IMR-90 (cell line): ENCODE measurements around the gene MMP27. TPM values are rescaled to one million over a fixed set of nuclear protein-coding genes. Genes with fewer than 3 reads are reported as not detected.

Source experiments
- ATAC-seq: fragments of 200-7000 bp; cut with Tn5 transposase; 2 replicates; pipeline ENCODE4 v1.9.1; 2020; ENCODE audit warnings: low read depth, mild to moderate bottlenecking, moderate library complexity
- BruUV-seq: library from RNA; stranded (reverse); fragments of 400-500 nt; replicated peaks from 2 replicates; lab custom pipeline; 2021; lab: Mats Ljungman, UMichigan
- CTCF ChIA-PET: fragments of 300-600 bp; formaldehyde crosslinking; extraction: SDS; loops from one replicate; lab custom pipeline; 2021; ENCODE audit warnings: antibody characterized with exemption; lab: Yijun Ruan, JAX
- POLR2A ChIA-PET: fragments of 300-600 bp; sonication (Branson Sonifier 250); formaldehyde crosslinking; loops from one replicate; lab custom pipeline; 2022; ENCODE audit warnings: antibody characterized with exemption; ENCODE audit not compliant: unreplicated experiment; lab: Charles Lee
- DNase-seq: peaks from one replicate; pipeline ENCODE4 v3.0.0; 2013
- H2AFZ ChIP-seq: replicated peaks from 2 replicates; pipeline ENCODE3; 2013; ENCODE audit warnings: low read length, mild to moderate bottlenecking; ENCODE audit not compliant: poor library complexity
- H2AK5ac ChIP-seq: 2 replicates; pipeline ENCODE4 v1.6.1; 2013; ENCODE audit warnings: low read depth, low read length, inconsistent platforms
- H2AK9ac ChIP-seq: replicated peaks from 2 replicates; pipeline ENCODE3; 2013; ENCODE audit warnings: mild to moderate bottlenecking, low read depth, low read length, moderate library complexity; ENCODE audit not compliant: poor library complexity
- H2BK120ac ChIP-seq: 2 replicates; pipeline ENCODE4 v1.6.1; 2013; ENCODE audit warnings: low read depth, low read length, inconsistent platforms
- H2BK15ac ChIP-seq: 3 replicates; pipeline ENCODE4 v1.6.1; 2013; ENCODE audit warnings: low read depth, low read length, inconsistent platforms
- H2BK20ac ChIP-seq: 2 replicates; pipeline ENCODE4 v1.6.1; 2013; ENCODE audit warnings: low read depth, mild to moderate bottlenecking, inconsistent platforms, low read length, moderate library complexity
- H2BK5ac ChIP-seq: 2 replicates; pipeline ENCODE4 v1.6.1; 2013; ENCODE audit warnings: mild to moderate bottlenecking, low read depth, low read length, inconsistent platforms; ENCODE audit not compliant: poor library complexity, severe bottlenecking
- H3K14ac ChIP-seq: replicated peaks from 2 replicates; pipeline ENCODE4 v1.6.1; 2013; ENCODE audit warnings: low read depth, low read length, inconsistent platforms
- H3K18ac ChIP-seq: 2 replicates; pipeline ENCODE4 v1.6.1; 2013; ENCODE audit warnings: low read depth, low read length, control low read depth
- H3K23ac ChIP-seq: 2 replicates; pipeline ENCODE4 v1.6.1; 2013; ENCODE audit warnings: low read depth, low read length, inconsistent platforms
- H3K27ac ChIP-seq: 2 replicates; pipeline ENCODE4 v1.5.1; 2013; ENCODE audit warnings: mild to moderate bottlenecking, control low read depth, low read length; ENCODE audit not compliant: insufficient read depth
- H3K27me3 ChIP-seq: 2 replicates; pipeline ENCODE4 v1.6.1; 2013; ENCODE audit warnings: low read length; ENCODE audit not compliant: control insufficient read depth, insufficient read depth
- H3K36me3 ChIP-seq: 2 replicates; pipeline ENCODE4 v1.6.1; 2013; ENCODE audit warnings: low read length, mixed read lengths; ENCODE audit not compliant: control insufficient read depth, insufficient read depth
- H3K4ac ChIP-seq: 2 replicates; pipeline ENCODE4 v1.6.1; 2013; ENCODE audit warnings: low read depth, low read length, inconsistent platforms
- H3K4me1 ChIP-seq: 2 replicates; pipeline ENCODE4 v1.6.1; 2013; ENCODE audit warnings: low read length, mixed read lengths; ENCODE audit not compliant: control insufficient read depth, insufficient read depth
- H3K4me2 ChIP-seq: 2 replicates; pipeline ENCODE4 v1.6.1; 2013; ENCODE audit warnings: low read depth, mild to moderate bottlenecking, control low read depth, low read length, moderate library complexity
- H3K4me3 ChIP-seq: 2 replicates; pipeline ENCODE4 v1.5.1; 2013; ENCODE audit warnings: low read depth, mild to moderate bottlenecking, control low read depth, low read length, moderate library complexity; ENCODE audit not compliant: insufficient read depth
- H3K56ac ChIP-seq: 2 replicates; pipeline ENCODE4 v1.6.1; 2013; ENCODE audit warnings: low read length, inconsistent platforms; ENCODE audit not compliant: insufficient read depth; ENCODE audit errors: extremely low read depth
- H3K79me1 ChIP-seq, 2 experiments: 2 replicates each; pipeline ENCODE4 v1.6.1; 2013; ENCODE audit warnings: low read length in 2 of 2, inconsistent platforms in 1 of 2, low read depth in 1 of 2
- H3K9ac ChIP-seq: 2 replicates; pipeline ENCODE4 v1.6.1; 2013; ENCODE audit warnings: low read depth, low read length, control low read depth
- H3K9me1 ChIP-seq: 2 replicates; pipeline ENCODE4 v1.6.1; 2013; ENCODE audit warnings: low read length, inconsistent platforms; ENCODE audit not compliant: insufficient read depth
- H3K9me3 ChIP-seq: 2 replicates; pipeline ENCODE4 v1.6.1; 2013; ENCODE audit warnings: low read length; ENCODE audit not compliant: control insufficient read depth, insufficient read depth
- H4K20me1 ChIP-seq: 2 replicates; pipeline ENCODE4 v1.6.1; 2013; ENCODE audit warnings: low read length, inconsistent platforms; ENCODE audit not compliant: insufficient read depth
- H4K5ac ChIP-seq: 2 replicates; pipeline ENCODE4 v1.6.1; 2013; ENCODE audit warnings: mild to moderate bottlenecking, low read depth, low read length, control low read depth
- H4K8ac ChIP-seq, 2 experiments: 2 replicates each; pipeline ENCODE4 v1.6.1; 2013; ENCODE audit warnings: low read depth in 2 of 2, low read length in 2 of 2, control low read depth in 1 of 2, inconsistent platforms in 1 of 2
- H4K91ac ChIP-seq: 2 replicates; pipeline ENCODE4 v1.6.1; 2013; ENCODE audit warnings: low read depth, low read length, inconsistent platforms; ENCODE audit not compliant: insufficient read depth
- CEBPB ChIP-seq: IDR thresholded peaks from 2 replicates; pipeline ENCODE4 v1.6.1; 2012; ENCODE audit warnings: low read depth, low read length, improper control_type of control experiment
- NFE2L2 ChIP-seq: fragments of 150-350 bp; IDR thresholded peaks from 2 replicates; pipeline ENCODE4 v1.6.1; 2016; ENCODE audit warnings: low read depth, mild to moderate bottlenecking, low read length
- RAD21 ChIP-seq: IDR thresholded peaks from 2 replicates; pipeline ENCODE4 v1.6.1; 2012; ENCODE audit warnings: low read length, improper control_type of control experiment
- SMC3 ChIP-seq: fragments of 150-350 bp; IDR thresholded peaks from 2 replicates; pipeline ENCODE4 v1.6.1; 2016; ENCODE audit warnings: low read depth, mild to moderate bottlenecking, antibody characterized with exemption, low read length, moderate library complexity
- WGBS, 2 experiments: methylation state at CpG; one replicate each; pipeline versions ENCODE4 v1.1.5 to v1.1.7; 2013; ENCODE audit warnings: missing lambda C conversion rate in 2 of 2; ENCODE audit not compliant: insufficient read length in 1 of 2; ENCODE audit errors: extremely low coverage in 2 of 2; 5-methylcytosine and 5-hydroxymethylcytosine counted together
- dilution Hi-C: fragments of 300-500 bp; cut with HindIII; formaldehyde crosslinking; loops from one replicate; pipeline ENCODE4 v1.14.3; 2018; ENCODE audit warnings: low sequenced_read_pairs; ENCODE audit not compliant: unreplicated experiment
- in situ Hi-C: fragments of 300-500 bp; cut with MboI; formaldehyde crosslinking; loops from 3 replicates; pipeline ENCODE4 v1.14.3; 2019; ENCODE audit warnings: low sequenced_read_pairs, inconsistent platforms, mixed read lengths
- intact Hi-C: fragments of 100-400 bp; cut with micrococcal nuclease; formaldehyde crosslinking; loops from 2 replicates; pipeline ENCODE4 v1.10.0; 2022
- polyA plus RNA-seq, 3 experiments: library from polyadenylated mRNA; depleted of rRNA; stranded (reverse); fragments of >200 nt; gene quantifications; 2 replicates each; pipeline ENCODE4 v1.2.3, GENCODE V29; 2012; ENCODE audit warnings: low replicate concordance in 1 of 3
- total RNA-seq: library from RNA; depleted of rRNA; stranded (reverse); fragments of >200 nt; gene quantifications from 2 replicates; pipeline ENCODE4 v1.2.3, GENCODE V29; 2012

The MMP27 gene
- total and polyA plus RNA-seq, 2 of the 4 experiments (the other 2 are of a cell fraction): not detected

- no peaks in the 10 kb centered on the region for H3K36me3 ChIP-seq
- H3K4me2 ChIP-seq: no peak overlapping the region
- H3K9me1 ChIP-seq: no peaks in the 10 kb centered on the region; the same call in 1 of the 2 replicates
- no peak overlapping the region for H2BK20ac ChIP-seq
- 100% methylated on average over 2 of the region's 3 CpGs; no CpG with 5 or more reads in 1 of the 2 experiments for WGBS, 2 experiments
- no peak overlapping the region for H3K4me3 ChIP-seq
- ATAC-seq (no peak), DNase-seq (no peak)
- H2AFZ ChIP-seq: no peak overlapping the region
- ChIA-PET CTCF (no interaction called here), POLR2A (no interaction called here)
- no peak overlapping the region for H4K5ac ChIP-seq
- intact Hi-C loops (no loop called here), in situ Hi-C loops (no loop called here), dilution Hi-C loops (no loop called here)
- no peak overlapping the region for H3K14ac ChIP-seq
- H3K9me3 ChIP-seq: no peaks in the 10 kb centered on the region
- H2AK9ac ChIP-seq: no peak overlapping the region
- TF ChIP-seq NFE2L2 (no peak), SMC3 (no peak), RAD21 (no peak), CEBPB (no peak)
- no peak overlapping the region for H3K4ac ChIP-seq
- no peak overlapping the region for H2BK5ac ChIP-seq
- no peaks in the 10 kb centered on the region for H3K79me1 ChIP-seq
- BruUV-seq: no TSS peak
- no peak overlapping the region for H3K9ac ChIP-seq
- no peak overlapping the region for H3K27ac ChIP-seq
- no peak overlapping the region for H2BK120ac ChIP-seq
- no peak overlapping the region for H2AK5ac ChIP-seq
- H3K23ac ChIP-seq: no peak overlapping the region
- H4K20me1 ChIP-seq: no peaks in the 10 kb centered on the region
- no peak overlapping the region for H2BK15ac ChIP-seq
- peaks cover 15% of the 10 kb centered on the region for H3K27me3 ChIP-seq
- H4K8ac ChIP-seq: no peak overlapping the region
- no peak overlapping the region for H3K18ac ChIP-seq
- peaks cover 2% of the 10 kb centered on the region; the same call in 1 of the 2 replicates for H3K4me1 ChIP-seq
- H4K91ac ChIP-seq: no peak overlapping the region
- H3K56ac ChIP-seq: no peak overlapping the region
Measured at GRCh38 chr11:102703826-102704493, 1.6 kb downstream of the MMP27 start.
